Measurements from ENCODE around the gene ZDHHC11B. TPM values are rescaled to one million over a fixed set of nuclear protein-coding genes. Genes with fewer than 3 reads are reported as not detected.
"Not testable (repeated sequence)": the region's sequence is repeated elsewhere in the genome, so short reads cannot be mapped to it uniquely, and the experiment has no call there.

The ZDHHC11B gene
- total RNA-seq, result 1 to 10 TPM in 1 of 2 donors, under 1 TPM in 1; 0.75 to 1.3 TPM
- polyA plus RNA-seq (2013, experiment 1 of 2), result 2.3 TPM
- polyA plus RNA-seq (2013, experiment 2 of 2), result 1.9 TPM
- long read RNA-seq, experiment 1, result 0 reads
- long read RNA-seq, experiment 2, result 0 reads
- long read RNA-seq, experiment 3, partial matches to known transcripts, result 0 of 1 reads
- long read RNA-seq, experiment 3, other reads (novel, unspliced or antisense), result 0 of 1 reads
- long read RNA-seq, experiment 4, result 0 reads

- H3K36me3 Mint-ChIP-seq (ENCODE audit: low read depth); H3K27ac ChIP-seq (ENCODE audit: low read depth, low read length); H3K9me3 ChIP-seq (ENCODE audit: control insufficient read depth, low read length); H3K27ac Mint-ChIP-seq; H3K4me3 ChIP-seq (ENCODE audit: low read length); H3K36me3 ChIP-seq (ENCODE audit: control insufficient read depth, insufficient read depth, low read length); H3K9ac ChIP-seq (ENCODE audit: extremely low read depth, low read length, poor library complexity, severe bottlenecking); H3K4me1 ChIP-seq (ENCODE audit: control insufficient read depth, insufficient read depth, low read length); H3K4me1 Mint-ChIP-seq: not testable (repeated sequence)
- H3K27me3 Mint-ChIP-seq (ENCODE audit: insufficient read depth), result peaks cover 34% of the 10 kb centered on the region
- H3K9me3 Mint-ChIP-seq, result peaks cover 14% of the 10 kb centered on the region
- H3K27me3 ChIP-seq (ENCODE audit: control insufficient read depth, insufficient read depth, low read length, poor library complexity, severe bottlenecking), result peaks cover 20% of the 10 kb centered on the region
- peak within 1 kb of the TSS; percentile 55 for H3K4me3 Mint-ChIP-seq
- peak; percentile 97 for DNase-seq
- 0 to 3% methylated on average over 11 to 101 of the region's 101 CpGs for WGBS, 2 experiments (ENCODE audit: insufficient coverage in 1 of 2, insufficient read length in 1 of 2)
These were observed at the start of gene ZDHHC11B for GRCh38 chr5:784428-785177. Gene ZDHHC11B (minus strand): TSS chr5:784729. CDS start chr5:766919, 17,810 bp downstream.

- H3K9me3 Mint-ChIP-seq; H3K4me3 Mint-ChIP-seq; DNase-seq; H3K36me3 ChIP-seq (ENCODE audit: control insufficient read depth, insufficient read depth, low read length); H3K4me1 Mint-ChIP-seq; H3K27ac ChIP-seq (ENCODE audit: low read depth, low read length); H3K27me3 Mint-ChIP-seq (ENCODE audit: insufficient read depth); H3K4me3 ChIP-seq (ENCODE audit: low read length); H3K9ac ChIP-seq (ENCODE audit: extremely low read depth, low read length, poor library complexity, severe bottlenecking); H3K27me3 ChIP-seq (ENCODE audit: control insufficient read depth, insufficient read depth, low read length, poor library complexity, severe bottlenecking); H3K9me3 ChIP-seq (ENCODE audit: control insufficient read depth, low read length); H3K36me3 Mint-ChIP-seq (ENCODE audit: low read depth); H3K4me1 ChIP-seq (ENCODE audit: control insufficient read depth, insufficient read depth, low read length); H3K27ac Mint-ChIP-seq: not testable (repeated sequence)
- WGBS, 2 experiments (ENCODE audit: insufficient coverage in 1 of 2, insufficient read length in 1 of 2), result 91% methylated on average over 2 of the region's 2 CpGs; no CpG with 5 or more reads in 1 of the 2 experiments
These were observed 49.5 kb upstream of the ZDHHC11B start for GRCh38 chr5:834013-834412.

DNA sequence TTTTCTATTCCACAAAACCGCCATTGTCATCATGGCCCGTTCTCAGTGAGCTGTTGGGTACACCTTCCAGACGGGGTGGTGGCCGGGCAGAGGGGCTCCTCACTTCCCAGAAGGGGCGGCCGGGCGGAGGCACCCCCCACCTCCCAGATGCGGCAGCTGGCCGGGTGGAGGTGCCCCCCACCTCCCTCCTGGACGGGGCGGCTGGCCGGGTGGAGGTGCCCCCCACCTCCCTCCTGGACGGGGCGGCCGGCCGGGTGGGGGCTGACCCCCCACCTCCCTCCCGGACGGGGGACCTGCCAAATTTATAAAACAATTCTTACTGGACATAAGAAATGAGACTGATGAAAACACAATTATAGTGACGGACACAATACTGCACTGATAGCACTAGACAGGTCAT is 43.7 kb upstream of the ZDHHC11B start:
- H3K27me3 ChIP-seq (ENCODE audit: control insufficient read depth, insufficient read depth, low read length, poor library complexity, severe bottlenecking); H3K27ac ChIP-seq (ENCODE audit: low read depth, low read length); H3K36me3 Mint-ChIP-seq (ENCODE audit: low read depth); H3K4me1 ChIP-seq (ENCODE audit: control insufficient read depth, insufficient read depth, low read length); H3K27me3 Mint-ChIP-seq (ENCODE audit: insufficient read depth); H3K4me1 Mint-ChIP-seq; H3K27ac Mint-ChIP-seq; H3K9me3 Mint-ChIP-seq; H3K36me3 ChIP-seq (ENCODE audit: control insufficient read depth, insufficient read depth, low read length); H3K9me3 ChIP-seq (ENCODE audit: control insufficient read depth, low read length); H3K9ac ChIP-seq (ENCODE audit: extremely low read depth, low read length, poor library complexity, severe bottlenecking); H3K4me3 ChIP-seq (ENCODE audit: low read length); DNase-seq; H3K4me3 Mint-ChIP-seq: not testable (repeated sequence)
- WGBS, 2 experiments (ENCODE audit: insufficient coverage in 1 of 2, insufficient read length in 1 of 2), result 97% methylated on average over 18 of the region's 19 CpGs; no CpG with 5 or more reads in 1 of the 2 experiments

- not testable (repeated sequence) for H3K36me3 ChIP-seq (ENCODE audit: control insufficient read depth, insufficient read depth, low read length); H3K4me1 Mint-ChIP-seq; H3K27me3 ChIP-seq (ENCODE audit: control insufficient read depth, insufficient read depth, low read length, poor library complexity, severe bottlenecking); H3K9me3 ChIP-seq (ENCODE audit: control insufficient read depth, low read length); H3K4me3 ChIP-seq (ENCODE audit: low read length); H3K27ac Mint-ChIP-seq; H3K4me1 ChIP-seq (ENCODE audit: control insufficient read depth, insufficient read depth, low read length); H3K9ac ChIP-seq (ENCODE audit: extremely low read depth, low read length, poor library complexity, severe bottlenecking); H3K27me3 Mint-ChIP-seq (ENCODE audit: insufficient read depth); H3K4me3 Mint-ChIP-seq; H3K27ac ChIP-seq (ENCODE audit: low read depth, low read length); H3K9me3 Mint-ChIP-seq
- peak; percentile 79 for DNase-seq
- 52 to 78% methylated on average over 1 of the region's 1 CpG for WGBS, 2 experiments (ENCODE audit: insufficient coverage in 1 of 2, insufficient read length in 1 of 2)
- TF ChIP-seq, protein P1, sequence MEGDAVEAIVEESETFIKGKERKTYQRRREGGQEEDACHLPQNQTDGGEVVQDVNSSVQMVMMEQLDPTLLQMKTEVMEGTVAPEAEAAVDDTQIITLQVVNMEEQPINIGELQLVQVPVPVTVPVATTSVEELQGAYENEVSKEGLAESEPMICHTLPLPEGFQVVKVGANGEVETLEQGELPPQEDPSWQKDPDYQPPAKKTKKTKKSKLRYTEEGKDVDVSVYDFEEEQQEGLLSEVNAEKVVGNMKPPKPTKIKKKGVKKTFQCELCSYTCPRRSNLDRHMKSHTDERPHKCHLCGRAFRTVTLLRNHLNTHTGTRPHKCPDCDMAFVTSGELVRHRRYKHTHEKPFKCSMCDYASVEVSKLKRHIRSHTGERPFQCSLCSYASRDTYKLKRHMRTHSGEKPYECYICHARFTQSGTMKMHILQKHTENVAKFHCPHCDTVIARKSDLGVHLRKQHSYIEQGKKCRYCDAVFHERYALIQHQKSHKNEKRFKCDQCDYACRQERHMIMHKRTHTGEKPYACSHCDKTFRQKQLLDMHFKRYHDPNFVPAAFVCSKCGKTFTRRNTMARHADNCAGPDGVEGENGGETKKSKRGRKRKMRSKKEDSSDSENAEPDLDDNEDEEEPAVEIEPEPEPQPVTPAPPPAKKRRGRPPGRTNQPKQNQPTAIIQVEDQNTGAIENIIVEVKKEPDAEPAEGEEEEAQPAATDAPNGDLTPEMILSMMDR (conservative IDR thresholded peaks at IDR 0.05), result peak; percentile 60
- H3K36me3 Mint-ChIP-seq (ENCODE audit: low read depth), result peaks cover 13% of the 10 kb centered on the region
These were observed 41.0 kb upstream of the ZDHHC11B start for GRCh38 chr5:825544-825943.
